Fibroblast of pulmonary artery (primary cell): ENCODE data around the gene MMP10.
"Not testable (repeated sequence)": the region's sequence is repeated elsewhere in the genome, so short reads cannot be mapped to it uniquely, and the experiment has no call there.

Experiments used
- DNase-seq: peaks from one replicate; pipeline ENCODE4 v3.0.0-alpha.2; 2010; ENCODE audit warnings: low read depth
- H3K4me3 ChIP-seq: replicated peaks from 2 replicates; pipeline ENCODE4 v1.5.1; 2011; ENCODE audit warnings: low read depth, mild to moderate bottlenecking, control low read depth, low read length, moderate library complexity
- TF ChIP-seq, protein P1 (sequence below): IDR thresholded peaks from 2 replicates; pipeline ENCODE4 v1.5.1; 2011; ENCODE audit warnings: mild to moderate bottlenecking, control low read depth, low read length, inconsistent platforms; ENCODE audit errors: missing control alignments

The MMP10 gene

GRCh38 chr11:102757823-102758549 lies 22.4 kb downstream of the MMP10 start:
- TF ChIP-seq, protein P1, sequence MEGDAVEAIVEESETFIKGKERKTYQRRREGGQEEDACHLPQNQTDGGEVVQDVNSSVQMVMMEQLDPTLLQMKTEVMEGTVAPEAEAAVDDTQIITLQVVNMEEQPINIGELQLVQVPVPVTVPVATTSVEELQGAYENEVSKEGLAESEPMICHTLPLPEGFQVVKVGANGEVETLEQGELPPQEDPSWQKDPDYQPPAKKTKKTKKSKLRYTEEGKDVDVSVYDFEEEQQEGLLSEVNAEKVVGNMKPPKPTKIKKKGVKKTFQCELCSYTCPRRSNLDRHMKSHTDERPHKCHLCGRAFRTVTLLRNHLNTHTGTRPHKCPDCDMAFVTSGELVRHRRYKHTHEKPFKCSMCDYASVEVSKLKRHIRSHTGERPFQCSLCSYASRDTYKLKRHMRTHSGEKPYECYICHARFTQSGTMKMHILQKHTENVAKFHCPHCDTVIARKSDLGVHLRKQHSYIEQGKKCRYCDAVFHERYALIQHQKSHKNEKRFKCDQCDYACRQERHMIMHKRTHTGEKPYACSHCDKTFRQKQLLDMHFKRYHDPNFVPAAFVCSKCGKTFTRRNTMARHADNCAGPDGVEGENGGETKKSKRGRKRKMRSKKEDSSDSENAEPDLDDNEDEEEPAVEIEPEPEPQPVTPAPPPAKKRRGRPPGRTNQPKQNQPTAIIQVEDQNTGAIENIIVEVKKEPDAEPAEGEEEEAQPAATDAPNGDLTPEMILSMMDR = no peak
- peak; percentile 88 for DNase-seq
- H3K4me3 ChIP-seq = no peak overlapping the region

- no peak overlapping the region for H3K4me3 ChIP-seq
- no peak for DNase-seq
- TF ChIP-seq, protein P1 = no peak
These were observed 27.2 kb downstream of the MMP10 start for GRCh38 chr11:102753267-102753666.

DNA sequence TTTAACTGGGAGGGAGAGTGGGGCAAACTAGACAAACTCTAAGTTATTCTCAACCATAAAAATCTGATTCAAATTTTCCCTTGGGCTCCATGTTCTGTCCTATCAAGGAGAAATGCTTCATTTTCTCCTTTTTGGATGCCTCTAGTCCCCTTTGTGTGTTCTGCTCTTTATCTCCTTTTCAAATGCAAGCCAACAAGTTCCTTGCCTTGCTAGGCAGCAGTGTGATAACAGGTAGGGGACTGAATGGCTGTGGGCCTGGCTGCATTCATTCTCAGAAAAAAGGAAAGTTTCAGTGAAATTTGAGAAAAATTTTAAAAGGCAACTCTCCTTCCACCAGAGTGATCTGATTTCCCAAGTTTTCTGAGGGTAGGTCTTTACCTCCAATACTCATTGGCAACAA lies 28.8 kb downstream of the MMP10 start:
- TF ChIP-seq, protein P1 = no peak
- no peak for DNase-seq
- H3K4me3 ChIP-seq = no peak overlapping the region

GRCh38 chr11:102749101-102749722 lies 31.2 kb downstream of the MMP10 start:
- no peak for DNase-seq
- no peak overlapping the region for H3K4me3 ChIP-seq
- TF ChIP-seq, protein P1 = no peak

DNA sequence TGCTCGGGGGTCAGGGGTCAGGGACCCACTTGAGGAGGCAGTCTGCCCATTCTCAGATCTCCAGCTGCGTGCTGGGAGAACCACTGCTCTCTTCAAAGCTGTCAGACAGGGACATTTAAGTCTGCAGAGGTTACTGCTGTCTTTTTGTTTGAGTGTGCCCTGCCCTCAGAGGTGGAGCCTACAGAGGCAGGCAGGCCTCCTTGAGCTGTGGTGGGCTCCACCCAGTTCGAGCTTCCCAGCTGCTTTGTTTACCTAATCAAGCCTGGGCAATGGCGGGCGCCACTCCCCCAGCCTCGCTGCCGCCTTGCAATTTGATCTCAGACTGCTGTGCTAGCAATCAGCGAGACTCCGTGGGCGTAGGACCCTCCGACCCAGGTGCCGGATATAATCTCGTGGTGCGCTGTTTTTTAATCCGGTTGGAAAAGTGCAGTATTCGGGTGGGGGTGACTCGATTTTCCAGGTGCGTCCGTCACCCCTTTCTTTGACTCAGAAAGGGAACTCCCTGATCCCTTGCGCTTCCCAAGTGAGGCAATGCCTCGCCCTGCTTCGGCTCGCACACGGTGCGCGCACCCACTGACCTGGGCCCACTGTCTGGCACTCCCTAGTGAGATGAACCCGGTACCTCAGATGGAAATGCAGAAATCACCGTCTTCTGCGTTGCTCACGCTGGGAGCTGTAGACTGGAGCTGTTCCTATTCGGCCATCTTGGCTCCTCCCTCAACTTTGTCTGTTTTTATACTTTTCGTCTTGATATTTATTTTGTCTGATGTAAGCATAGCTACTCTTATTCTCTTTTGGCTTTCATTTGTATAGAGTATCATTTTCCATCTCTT lies 33.5 kb downstream of the MMP10 start:
- not testable (repeated sequence) for DNase-seq
- H3K4me3 ChIP-seq = peak overlapping the region; percentile 22

- TF ChIP-seq, protein P1 = no peak
- H3K4me3 ChIP-seq = no peak overlapping the region
- DNase-seq = no peak
These were observed 45.8 kb downstream of the MMP10 start for GRCh38 chr11:102734650-102735049.

- no peak overlapping the region for H3K4me3 ChIP-seq
- DNase-seq = peak; percentile 62
- TF ChIP-seq, protein P1 = peak; percentile 85
These were observed 47.1 kb downstream of the MMP10 start for GRCh38 chr11:102733232-102733875.

DNA sequence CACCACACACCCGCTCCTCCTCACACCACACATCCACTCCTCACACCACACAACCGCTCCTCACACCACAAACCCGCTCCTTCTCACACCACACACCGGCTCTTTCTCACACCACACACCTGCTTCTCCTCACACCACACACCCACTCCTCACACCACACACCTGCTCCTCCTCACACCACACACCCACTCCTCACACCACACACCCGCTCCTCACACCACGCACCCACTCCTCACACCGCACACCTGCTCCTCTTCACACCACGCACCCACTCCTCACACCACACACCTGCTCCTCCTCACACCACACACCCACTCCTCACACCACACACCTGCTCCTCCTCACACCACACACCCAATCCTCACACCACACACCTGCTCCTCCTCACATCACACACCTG lies 49.5 kb downstream of the MMP10 start:
- not testable (repeated sequence) for H3K4me3 ChIP-seq, DNase-seq
